ENCODE results near the gene BRINP2.

The BRINP2 gene

DNA sequence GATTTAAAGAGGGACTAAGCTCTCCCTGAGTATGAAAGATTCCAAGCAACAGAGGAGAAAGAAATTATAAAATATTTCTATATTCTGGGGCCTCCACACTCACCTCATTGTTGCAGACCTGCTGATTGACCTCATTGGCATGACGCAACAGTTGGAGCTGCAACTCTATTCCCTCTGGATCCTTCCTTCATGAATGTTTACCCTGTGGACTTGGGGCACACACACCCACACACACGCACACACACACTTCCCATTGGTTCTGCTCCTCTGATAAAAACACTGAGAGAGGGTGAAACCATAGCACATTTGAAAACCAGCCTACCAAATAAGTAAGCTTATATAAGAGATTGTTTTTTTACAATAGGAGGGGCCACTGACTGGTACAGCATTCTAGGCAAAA, 159.1 kb downstream of the BRINP2 start:
- no peak for DNase-seq
